ENCODE results near the gene TRPC4. TPM values are rescaled to one million over a fixed set of nuclear protein-coding genes. Genes with fewer than 3 reads are reported as not detected.
"Not testable (repeated sequence)": the region's sequence is repeated elsewhere in the genome, so short reads cannot be mapped to it uniquely, and the experiment has no call there.

The TRPC4 gene
- total and polyA plus RNA-seq, 2 donors, result 1.4 to 3.8 TPM

DNA sequence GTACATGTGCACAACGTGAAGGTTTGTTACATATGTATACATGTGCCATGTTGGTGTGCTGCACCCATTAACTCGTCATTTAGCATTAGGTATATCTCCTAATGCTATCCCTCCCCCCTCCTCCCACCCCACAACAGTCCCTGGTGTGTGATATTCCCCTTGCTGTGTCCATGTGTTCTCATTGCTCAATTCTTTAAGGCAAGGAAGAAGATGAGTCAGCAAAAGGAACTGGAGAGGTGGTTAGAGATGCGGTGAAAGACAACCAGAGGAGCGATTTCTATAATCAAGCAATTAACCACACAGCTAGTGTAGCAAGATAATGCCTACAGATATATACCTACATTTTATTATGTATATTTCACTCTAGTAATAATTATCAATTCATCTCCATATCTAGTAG is 280.2 kb downstream of the TRPC4 start:
- not testable (repeated sequence) for H3K4me3 ChIP-seq (ENCODE audit: low read depth, low read length); H3K27ac ChIP-seq (ENCODE audit: low read depth); H3K36me3 ChIP-seq (ENCODE audit: insufficient read depth); DNase-seq (ENCODE audit: extremely low spot score); H3K4me1 ChIP-seq (ENCODE audit: insufficient read depth)
- 80% methylated on average over 4 of the region's 4 CpGs for WGBS

- 74% methylated on average over 2 of the region's 2 CpGs for WGBS
- Histone ChIP-seq H3K4me3 (ENCODE audit: low read depth, low read length) (no peak overlapping the region), H3K27ac (ENCODE audit: low read depth) (no peak overlapping the region), H3K36me3 (ENCODE audit: insufficient read depth) (no peaks in the 10 kb centered on the region), H3K4me1 (ENCODE audit: insufficient read depth) (no peaks in the 10 kb centered on the region)
- DNase-seq (ENCODE audit: extremely low spot score), result no peak
Measured at GRCh38 chr13:37587236-37587635, 282.3 kb downstream of the TRPC4 start.

Small RNAs within 50 kb of the gene (small RNA-seq; reads per million reads assigned to genes)
- not detected for gene RNA5SP26
